MCF 10A (cell line): ENCODE results near the gene OSMR. TPM values are rescaled to one million over a fixed set of nuclear protein-coding genes. Genes with fewer than 3 reads are reported as not detected.

Experiments
- Bru-seq: library from RNA; stranded (reverse); fragments of 400-500 nt; gene quantifications from one replicate; lab custom pipeline; 2021; lab: Mats Ljungman, UMichigan
- BruChase-seq, 2 experiments: library from RNA; stranded (reverse); fragments of 400-500 nt; gene quantifications; one replicate each; lab custom pipeline; 2021; lab: Mats Ljungman, UMichigan
- BruUV-seq: library from RNA; stranded (reverse); fragments of 400-500 nt; replicated peaks from 2 replicates; lab custom pipeline; 2021; lab: Mats Ljungman, UMichigan
- CTCF ChIA-PET: fragments of 300-600 bp; sonication (Branson Sonifier 250); formaldehyde crosslinking; extraction: SDS; loops from one replicate; lab custom pipeline; 2021; ENCODE audit warnings: antibody characterized with exemption, inconsistent platforms; lab: Yijun Ruan, JAX
- POLR2A ChIA-PET: fragments of 300-600, 350-650 bp; sonication (Branson Sonifier 250); formaldehyde crosslinking; extraction: SDS; loops from one replicate; lab custom pipeline; 2020; ENCODE audit warnings: antibody characterized with exemption, inconsistent platforms; lab: Yijun Ruan, JAX
- DNase-seq: peaks from one replicate; pipeline ENCODE4 v3.0.0-alpha.2; 2018; ENCODE audit not compliant: unreplicated experiment
- H3K27ac Mint-ChIP-seq: one replicate; pipeline ENCODE4 v1.8.0; 2022; ENCODE audit warnings: mild to moderate bottlenecking, low read depth, mixed read lengths; ENCODE audit not compliant: unreplicated experiment
- H3K27me3 Mint-ChIP-seq: one replicate; pipeline ENCODE4 v1.8.0; 2022; ENCODE audit warnings: mixed read lengths; ENCODE audit not compliant: insufficient read depth, unreplicated experiment
- H3K36me3 Mint-ChIP-seq: one replicate; pipeline ENCODE4 v1.8.0; 2022; ENCODE audit warnings: mild to moderate bottlenecking, moderate library complexity, mixed read lengths; ENCODE audit not compliant: insufficient read depth, unreplicated experiment
- H3K4me1 Mint-ChIP-seq: one replicate; pipeline ENCODE4 v1.8.0; 2022; ENCODE audit warnings: mixed read lengths; ENCODE audit not compliant: insufficient read depth, unreplicated experiment
- H3K4me3 Mint-ChIP-seq: one replicate; pipeline ENCODE4 v1.8.0; 2022; ENCODE audit warnings: mild to moderate bottlenecking, moderate library complexity, mixed read lengths; ENCODE audit not compliant: unreplicated experiment
- H3K9me3 Mint-ChIP-seq: one replicate; pipeline ENCODE4 v1.8.0; 2022; ENCODE audit warnings: mixed read lengths; ENCODE audit not compliant: unreplicated experiment
- CTCF ChIP-seq: fragments of 200-600 bp; IDR thresholded peaks from one replicate; pipeline ENCODE4 v1.8.0; 2022; ENCODE audit warnings: antibody characterized with exemption, mild to moderate bottlenecking; ENCODE audit not compliant: unreplicated experiment
- intact Hi-C: fragments of 100-400 bp; cut with micrococcal nuclease; formaldehyde crosslinking; loops from 2 replicates; pipeline ENCODE4 v1.14.1; 2022
- long read RNA-seq: library from polyadenylated mRNA; stranded (forward); transcript quantifications from one replicate; pipeline ENCODE4 v2.0.0, GENCODE V29; 2022
- total RNA-seq: library from RNA; stranded (reverse); gene quantifications from 2 replicates; pipeline ENCODE4 v1.2.3, GENCODE V29; 2022

The OSMR gene
- total RNA-seq (86.1 and 89.1 TPM in 2 replicates), Bru-seq, nascent RNA (percentile 94 among the genes with signal in this experiment), BruChase-seq, experiment 1, labeled RNA remaining after a 6-hour chase (percentile 92 among the genes with signal in this experiment), BruChase-seq, experiment 2, labeled RNA remaining after a 2-hour chase (percentile 87 among the genes with signal in this experiment)
- long read RNA-seq, full-length matches to known transcripts = 4 of 51 reads
- long read RNA-seq, partial matches to known transcripts = 7 of 51 reads
- long read RNA-seq, other reads (novel, unspliced or antisense) = 40 of 51 reads

- POLR2A ChIA-PET = interaction anchor here (0.6 to 10.5 kb wide), 11 partner anchors 8 to 400 kb away, joined by 3 to 179 read pairs (median 7); no protein-coding TSS in a partner anchor
- CTCF ChIA-PET = interaction anchor here (2.6 kb wide), 1 partner anchor 76 kb away, joined by 13 read pairs; no protein-coding TSS in a partner anchor
- Mint-ChIP-seq H3K36me3 (peaks cover 9% of the 10 kb centered on the region), H3K27me3 (no peaks in the 10 kb centered on the region), H3K9me3 (peaks cover 8% of the 10 kb centered on the region), H3K4me1 (peaks cover 29% of the 10 kb centered on the region), H3K4me3 (peak within 1 kb of the TSS; percentile 99), H3K27ac (peak within 1 kb of the TSS; percentile 99)
- TF ChIP-seq CTCF = no peak
- no TSS peak for BruUV-seq
- DNase-seq = peak; percentile 99
- intact Hi-C loops = loop anchor here (1.0 kb wide), 2 partner anchors 9 to 27 kb away; no protein-coding TSS in a partner anchor
Measured at GRCh38 chr5:38845526-38846378, at the start of gene OSMR. Gene OSMR, plus strand, starts transcription at chr5:38846012. Its CDS starts 23,033 bp downstream, at chr5:38869045.

GRCh38 chr5:38796742-38797108, 49.1 kb upstream of the OSMR start:
- BruUV-seq = no TSS peak

GRCh38 chr5:38797838-38798237, 48.0 kb upstream of the OSMR start:
- Mint-ChIP-seq H3K9me3 (no peaks in the 10 kb centered on the region), H3K4me3 (no peak overlapping the region), H3K27ac (no peak overlapping the region), H3K27me3 (no peaks in the 10 kb centered on the region), H3K4me1 (no peaks in the 10 kb centered on the region), H3K36me3 (no peaks in the 10 kb centered on the region)
- ChIA-PET CTCF (interaction anchor here (0.9 to 4.5 kb wide), 4 partner anchors 11 to 357 kb away, joined by 3 to 21 read pairs (median 3); no protein-coding TSS in a partner anchor), POLR2A (no interaction called here)
- no TSS peak for BruUV-seq
- TF ChIP-seq CTCF = no peak
- DNase-seq = no peak
- intact Hi-C loops = no loop called here

More at GRCh38 chr5:38796742-38797108, 49.1 kb upstream of the OSMR start:
- no peaks in the 10 kb centered on the region for H3K27me3 Mint-ChIP-seq
- intact Hi-C loops = no loop called here
- POLR2A ChIA-PET = no interaction called here
- no peak for DNase-seq
- no peaks in the 10 kb centered on the region for H3K4me1 Mint-ChIP-seq
- no peaks in the 10 kb centered on the region for H3K9me3 Mint-ChIP-seq
- CTCF ChIA-PET = interaction anchor here (0.6 to 4.5 kb wide), 6 partner anchors 13 to 587 kb away, joined by 3 to 21 read pairs (median 3); no protein-coding TSS in a partner anchor
- no peaks in the 10 kb centered on the region for H3K36me3 Mint-ChIP-seq
- H3K4me3 Mint-ChIP-seq = no peak overlapping the region
- TF ChIP-seq CTCF = no peak
- H3K27ac Mint-ChIP-seq = no peak overlapping the region
